Stimulated activated CD4-positive, alpha-beta T cell treated with anti-CD3 and anti-CD28 coated beads, Interleukin-2, amount 100 ng/mL, for 4 hours (primary cell): ENCODE data around the gene HHAT.
A peak's percentile ranks its signal among the peaks of the same experiment; 100 is the strongest.

Source experiments
- DNase-seq: peaks from one replicate; pipeline ENCODE4 v3.0.0-alpha.2; 2020; ENCODE audit warnings: low read depth

The HHAT gene

GRCh38 chr1:210328746-210329503, at the start of gene HHAT:
Gene HHAT, plus strand, starts transcription at chr1:210328902. Its CDS starts 20,074 bp downstream, at chr1:210348976.
- DNase-seq = peak; percentile 16

GRCh38 chr1:210280221-210280620, 48.5 kb upstream of the HHAT start:
- DNase-seq = no peak

- no peak for DNase-seq
Observed at GRCh38 chr1:210288116-210288515, 40.6 kb upstream of the HHAT start.

DNA sequence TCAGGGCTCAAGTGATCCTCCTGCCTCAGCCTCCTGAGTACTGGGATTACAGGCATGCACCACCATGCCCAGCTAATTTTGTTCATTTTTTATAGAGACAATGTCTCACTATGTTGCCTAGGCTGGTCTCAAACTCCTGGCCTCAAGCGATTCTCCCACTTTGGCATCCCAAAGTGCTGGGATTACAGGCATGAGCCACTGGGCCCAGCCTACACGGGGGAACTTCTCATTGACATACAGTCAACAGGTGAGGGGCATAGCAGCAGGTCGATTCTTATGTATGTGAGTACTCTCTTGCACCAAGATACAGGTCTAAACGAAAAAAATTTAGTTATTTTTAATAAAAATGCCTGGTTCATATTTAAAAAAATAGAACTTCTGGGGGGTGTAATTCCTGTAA, 39.5 kb upstream of the HHAT start:
- no peak for DNase-seq

DNA sequence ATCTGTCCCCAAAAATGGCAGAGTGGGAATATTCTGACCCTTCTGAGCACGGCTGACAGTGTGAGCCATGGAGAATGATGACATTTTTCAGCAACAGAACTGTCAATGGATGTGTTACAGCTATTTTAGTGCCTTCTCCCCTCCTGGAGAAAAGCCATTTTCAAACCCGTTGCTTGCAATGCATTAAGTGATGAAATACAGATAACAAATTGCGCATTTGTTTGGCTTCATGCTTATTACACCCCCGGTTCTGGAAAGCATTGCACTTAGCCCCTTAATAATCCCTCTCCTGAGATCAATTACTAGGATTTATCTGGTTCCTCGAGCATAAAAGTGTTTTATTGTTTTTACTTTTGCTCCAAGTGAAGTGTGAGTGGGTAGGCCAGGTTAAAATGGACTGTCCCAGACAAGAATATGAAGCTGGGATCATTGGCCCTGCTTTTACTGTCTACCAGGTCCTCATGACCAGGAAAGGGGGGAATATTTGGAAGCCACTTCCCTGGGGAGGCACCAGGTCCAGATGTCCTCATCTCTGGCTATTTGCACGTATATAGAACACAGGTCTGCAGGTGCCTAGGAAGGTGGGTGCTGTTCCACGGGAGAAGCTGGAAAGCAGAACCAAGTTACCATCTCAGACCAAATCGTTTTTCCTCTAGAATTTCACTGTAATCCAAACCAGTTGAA, 37.5 kb upstream of the HHAT start:
- DNase-seq = no peak

DNA sequence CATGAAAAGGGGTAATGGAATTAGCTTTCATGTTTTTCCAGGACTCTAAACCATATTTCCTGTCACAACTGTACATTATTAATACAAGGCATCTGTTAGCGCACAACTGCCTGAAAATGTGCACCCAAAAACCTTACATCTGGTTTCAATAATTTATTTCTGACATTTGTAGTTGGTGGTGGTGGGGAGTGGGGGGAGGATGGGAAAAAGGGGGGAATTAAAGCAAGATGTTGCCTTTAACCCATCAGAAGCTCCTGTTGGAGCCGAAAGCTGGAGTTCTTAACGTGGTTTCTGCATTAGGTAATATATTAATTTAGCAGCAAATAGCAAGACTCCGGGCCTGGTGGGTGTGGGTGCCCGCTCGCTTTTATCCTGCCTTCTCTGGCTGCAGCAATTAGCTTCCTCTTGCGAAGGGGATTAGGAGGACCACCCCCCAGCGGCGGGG, 36.9 kb upstream of the HHAT start:
- DNase-seq = no peak

- DNase-seq = peak; percentile 21
Observed at GRCh38 chr1:210292231-210292871, 36.4 kb upstream of the HHAT start.

DNA sequence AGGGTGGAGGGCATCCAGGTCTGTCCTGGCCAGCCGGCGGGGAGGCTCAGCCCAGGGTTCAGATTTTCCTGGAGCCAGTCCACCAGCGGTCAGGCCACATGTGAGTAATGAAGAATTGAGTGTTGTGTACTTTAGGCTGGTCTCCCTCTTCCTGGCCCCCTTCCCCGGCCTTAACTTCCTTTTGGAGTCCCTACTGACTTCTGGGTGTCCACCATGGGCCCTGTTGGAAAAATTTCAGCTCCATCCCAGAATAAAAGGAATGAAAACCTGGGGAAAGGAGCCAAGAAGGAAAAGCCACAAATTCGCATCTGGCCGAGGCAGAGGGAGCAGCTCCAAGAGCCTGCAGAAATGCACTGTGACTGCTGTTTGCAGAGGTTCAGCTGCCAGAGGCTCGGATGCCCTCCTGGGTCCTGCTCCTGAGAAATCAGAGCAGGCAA, 35.5 kb upstream of the HHAT start:
- no peak for DNase-seq

DNA sequence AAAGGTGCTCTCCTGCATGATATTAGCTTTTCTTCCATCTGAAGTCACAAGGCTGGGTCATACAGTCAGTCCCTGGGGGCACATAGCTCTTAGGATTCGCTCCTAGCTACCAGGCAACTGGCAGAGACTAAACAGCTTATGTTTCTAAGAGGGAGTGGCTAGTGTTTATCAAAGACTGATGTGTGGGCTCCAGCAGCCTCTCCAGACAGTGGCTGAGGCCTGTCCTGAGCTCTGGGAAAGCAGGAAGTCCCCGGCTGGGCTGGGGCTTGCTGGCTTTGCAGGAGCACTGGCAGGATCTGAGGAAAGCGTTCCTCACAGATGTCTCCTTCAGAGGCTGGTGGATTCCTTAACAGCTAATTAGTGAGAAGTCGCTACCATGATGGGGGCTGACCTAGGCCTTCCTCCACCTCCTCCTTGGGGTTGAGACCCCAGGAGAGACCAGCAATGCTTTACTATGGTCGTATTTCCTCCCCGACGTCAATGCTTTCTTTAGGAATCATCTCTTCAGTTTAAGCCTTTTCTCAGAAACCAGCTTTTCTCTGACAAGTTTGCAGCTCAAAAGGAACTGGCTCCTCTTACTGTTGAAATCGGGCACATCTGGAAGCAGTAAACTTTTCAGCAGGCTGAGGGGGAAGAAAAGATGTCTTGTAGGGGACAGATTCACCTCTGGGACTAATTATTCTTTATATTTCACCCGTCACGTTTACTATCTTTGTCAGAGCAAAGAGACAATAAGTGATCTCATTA, 33.5 kb upstream of the HHAT start:
- no peak for DNase-seq

GRCh38 chr1:210296682-210297081, 32.0 kb upstream of the HHAT start:
- DNase-seq = no peak

- no peak for DNase-seq
Observed at GRCh38 chr1:210298296-210298695, 30.4 kb upstream of the HHAT start.

DNA sequence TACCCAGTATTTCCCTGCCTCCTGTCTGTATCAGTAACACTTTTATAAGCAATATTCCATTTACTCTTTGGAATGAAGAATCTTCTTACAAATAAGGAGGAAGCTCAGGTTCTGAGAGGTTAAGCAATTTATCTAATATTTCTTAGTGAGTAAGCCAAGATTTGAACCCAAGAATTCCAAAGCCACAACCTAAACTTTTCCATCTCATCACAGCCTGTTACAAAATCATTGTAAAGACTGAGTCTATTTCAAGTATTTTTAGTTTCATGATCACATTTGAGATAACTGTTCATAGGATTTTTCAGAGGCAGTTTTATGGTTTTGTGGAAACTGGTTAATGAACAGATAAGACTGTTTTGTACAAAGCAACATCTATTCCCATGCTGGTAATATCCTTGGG, 29.8 kb upstream of the HHAT start:
- DNase-seq = no peak

- no peak for DNase-seq
Observed at GRCh38 chr1:210299501-210299900, 29.2 kb upstream of the HHAT start.

DNA sequence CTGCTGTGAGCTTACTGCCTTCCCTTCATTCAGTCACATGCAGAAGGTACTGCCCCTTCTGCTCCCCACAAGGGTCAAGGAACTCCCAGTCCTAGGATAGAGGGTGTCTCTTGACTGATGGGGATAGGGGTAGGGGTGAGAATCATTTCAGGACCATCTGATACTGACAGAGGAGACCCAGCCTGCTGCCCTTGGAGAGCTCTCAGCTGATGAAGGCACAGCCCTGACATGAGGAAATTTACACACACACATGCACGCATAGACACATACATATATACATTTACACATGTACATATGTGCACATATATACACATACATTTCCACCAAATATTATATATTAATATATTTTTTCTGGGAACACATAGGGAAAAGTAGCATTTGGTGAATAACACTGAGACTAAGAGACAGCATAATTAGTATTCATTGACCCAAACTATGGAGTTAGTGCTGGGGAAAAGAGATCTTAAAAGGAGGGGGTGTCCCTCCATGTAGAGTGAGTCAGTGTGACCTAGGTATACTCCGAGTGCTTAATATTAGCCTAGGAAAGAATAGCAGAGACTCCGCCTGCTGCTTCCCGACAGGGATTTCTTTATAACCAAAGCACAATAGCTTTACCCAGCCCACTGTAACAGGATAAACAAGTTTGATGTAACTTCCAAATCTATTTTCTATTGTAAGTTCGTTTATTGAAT, 27.6 kb upstream of the HHAT start:
- no peak for DNase-seq

GRCh38 chr1:210301615-210302000, 27.1 kb upstream of the HHAT start:
- no peak for DNase-seq

- no peak for DNase-seq
Observed at GRCh38 chr1:210302501-210302900, 26.2 kb upstream of the HHAT start.

DNA sequence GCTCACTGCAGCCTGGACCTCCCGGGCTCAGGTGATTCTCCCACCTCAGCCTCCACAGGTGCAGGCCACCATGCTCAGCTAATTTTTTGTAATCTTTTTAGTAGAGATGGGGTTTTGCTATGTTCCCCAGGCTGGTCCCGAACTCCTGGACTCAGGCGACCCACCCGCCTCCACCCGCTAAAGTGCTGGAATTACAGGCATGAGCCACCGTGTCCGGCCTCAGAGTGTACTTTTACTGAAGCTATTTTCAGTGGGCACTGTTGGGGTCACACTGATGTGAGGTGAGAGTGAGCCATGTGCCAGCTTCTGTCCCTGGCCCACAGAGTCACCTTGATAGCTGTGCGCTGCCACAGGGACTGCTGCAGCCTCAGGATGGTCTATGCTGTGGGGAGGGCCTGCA, 25.3 kb upstream of the HHAT start:
- no peak for DNase-seq

DNA sequence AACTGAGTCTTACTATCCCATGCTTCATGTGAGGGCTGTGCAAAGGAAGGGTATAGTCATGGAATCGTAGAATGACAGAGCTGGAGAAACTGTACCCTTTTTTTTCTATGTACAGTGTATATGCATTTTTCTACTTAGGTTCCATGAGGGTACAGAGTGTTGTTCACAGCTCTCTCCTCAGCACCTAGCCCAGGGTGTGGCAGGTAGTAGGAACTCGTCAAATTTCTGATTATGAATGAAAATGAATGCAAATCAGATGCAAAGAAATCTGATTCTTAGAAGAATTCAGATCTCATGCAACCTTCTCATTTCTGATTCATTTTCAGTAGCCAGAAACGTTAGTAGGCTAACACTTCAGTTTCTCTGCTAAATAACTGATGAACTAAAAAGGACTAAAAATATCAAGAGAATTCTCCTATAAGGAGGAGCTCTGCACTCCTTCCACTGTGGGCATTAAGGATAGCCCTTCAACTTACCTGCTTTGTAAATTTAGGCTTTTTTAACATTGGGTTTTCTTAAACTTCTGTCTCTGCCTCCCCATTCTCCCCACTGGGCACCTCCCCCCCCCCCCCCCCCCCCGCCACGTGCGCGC, 18.0 kb upstream of the HHAT start:
- no peak for DNase-seq

DNA sequence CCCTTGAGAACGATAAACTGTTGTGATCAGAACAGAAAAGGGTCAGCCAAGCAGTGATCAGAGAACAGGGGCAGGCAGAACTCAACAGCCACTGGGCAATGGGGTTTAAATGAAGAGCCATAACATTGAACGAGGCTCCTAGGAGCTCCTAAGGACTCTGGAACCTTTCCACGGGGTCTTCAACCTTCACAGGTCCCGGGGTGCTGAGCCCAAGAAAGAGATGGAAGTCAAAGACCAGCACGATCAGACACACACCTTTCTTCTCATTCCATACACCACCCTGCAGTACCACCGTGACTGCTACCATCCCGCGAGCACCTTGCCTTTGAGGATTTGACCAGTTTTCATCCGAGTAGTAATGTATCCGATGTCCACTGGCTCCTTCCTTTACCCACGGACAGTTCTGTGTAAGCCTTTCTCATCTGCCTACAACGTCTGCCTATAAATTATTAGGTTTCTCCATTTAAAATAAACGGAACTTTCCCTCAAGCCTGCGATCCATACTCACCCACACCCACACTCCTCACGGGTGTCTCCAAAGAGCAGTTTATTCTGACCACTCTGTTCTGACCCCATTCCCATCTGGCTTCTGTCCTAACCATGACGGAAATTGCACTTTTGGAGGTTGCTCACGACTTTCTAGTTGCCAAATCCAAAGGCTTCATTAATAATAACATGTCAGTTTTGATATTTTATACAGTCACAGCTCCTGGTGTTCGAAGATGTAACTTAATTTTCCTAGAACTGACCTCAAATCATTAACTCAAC, 16.8 kb upstream of the HHAT start:
- no peak for DNase-seq

DNA sequence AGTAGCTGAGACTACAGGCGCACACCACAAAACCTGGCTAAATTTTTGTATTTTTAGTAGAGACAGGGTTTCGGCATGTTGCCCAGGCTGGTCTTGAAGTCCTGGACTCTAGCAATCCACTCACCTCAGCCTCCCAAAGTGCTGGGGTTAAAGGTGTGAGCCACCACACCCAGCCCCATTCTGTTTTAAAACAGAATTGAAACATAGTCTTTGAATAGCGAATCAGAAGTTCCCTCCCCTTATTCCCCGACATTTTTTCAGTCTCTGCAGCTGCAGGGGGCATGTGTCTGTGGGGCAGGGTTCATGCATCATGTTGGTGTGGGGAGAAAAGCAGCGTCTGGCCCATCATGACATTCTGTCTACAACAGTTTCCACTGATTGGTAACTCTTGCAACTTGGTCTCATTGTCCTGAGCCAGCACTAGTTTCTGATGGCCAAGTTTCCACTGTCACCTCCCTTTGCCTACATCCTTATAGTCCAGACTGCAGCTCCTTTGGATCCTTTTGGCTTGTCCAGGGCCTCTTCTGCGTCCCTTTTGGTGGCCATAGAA, 15.6 kb upstream of the HHAT start:
- DNase-seq = no peak
